ENCODE results near the gene WDR33.
"Not testable (repeated sequence)": the region's sequence is repeated elsewhere in the genome, so short reads cannot be mapped to it uniquely, and the experiment has no call there.

The WDR33 gene

GRCh38 chr2:127810156-127810618, 784 bp downstream of the WDR33 start:
- no peak for DNase-seq (ENCODE audit: low spot score)

DNA sequence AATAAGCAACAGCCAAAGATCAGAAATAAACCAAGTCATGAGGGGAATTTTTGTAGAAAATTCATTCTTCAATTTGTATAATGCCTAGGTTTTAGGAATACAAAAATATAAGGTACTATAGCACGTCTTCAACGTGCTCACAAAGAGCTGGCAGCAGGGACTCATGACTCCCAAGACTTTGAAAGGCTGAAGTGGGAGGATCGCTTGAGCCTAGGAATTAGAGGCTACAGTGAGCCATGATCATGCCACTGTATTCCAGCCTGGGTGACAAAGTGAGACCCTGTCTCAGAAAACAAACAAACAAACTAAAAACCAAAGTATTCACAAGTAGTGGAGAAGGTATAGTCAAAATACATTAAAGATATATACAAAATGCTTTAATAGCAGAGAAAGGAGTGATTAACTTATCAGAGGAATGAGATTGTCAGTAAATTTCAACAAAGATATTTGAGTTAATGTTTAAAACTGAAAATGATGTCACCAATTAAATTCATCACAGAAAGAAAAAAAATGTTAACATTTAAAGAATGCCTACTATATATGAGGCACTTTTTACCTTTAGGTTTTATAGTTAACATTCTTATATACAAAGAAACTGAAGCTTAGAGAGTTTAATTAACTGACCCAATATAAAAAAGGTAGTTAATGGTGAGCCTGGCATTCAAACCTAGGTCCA, 3.2 kb downstream of the WDR33 start:
- no peak for DNase-seq (ENCODE audit: low spot score)

DNA sequence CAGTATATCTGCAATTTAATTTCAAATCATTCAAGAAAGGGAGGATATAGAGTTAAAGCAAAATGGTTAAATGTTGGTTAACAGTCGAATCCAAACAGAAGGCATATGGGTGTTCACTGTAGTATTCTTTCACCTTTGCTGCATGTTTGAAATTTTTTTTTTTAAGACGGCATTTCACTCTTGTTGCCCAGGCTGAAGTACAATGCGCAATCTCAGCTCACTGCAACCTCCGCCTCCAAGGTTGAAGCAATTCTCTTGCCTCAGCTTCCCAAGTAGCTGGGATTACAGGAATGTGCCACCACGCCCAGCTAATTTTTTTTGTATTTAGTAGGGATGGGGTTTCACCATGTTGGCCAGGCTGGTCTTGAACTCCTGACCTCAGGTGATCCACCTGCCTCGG, 4.1 kb downstream of the WDR33 start:
- not testable (repeated sequence) for DNase-seq (ENCODE audit: low spot score)

DNA sequence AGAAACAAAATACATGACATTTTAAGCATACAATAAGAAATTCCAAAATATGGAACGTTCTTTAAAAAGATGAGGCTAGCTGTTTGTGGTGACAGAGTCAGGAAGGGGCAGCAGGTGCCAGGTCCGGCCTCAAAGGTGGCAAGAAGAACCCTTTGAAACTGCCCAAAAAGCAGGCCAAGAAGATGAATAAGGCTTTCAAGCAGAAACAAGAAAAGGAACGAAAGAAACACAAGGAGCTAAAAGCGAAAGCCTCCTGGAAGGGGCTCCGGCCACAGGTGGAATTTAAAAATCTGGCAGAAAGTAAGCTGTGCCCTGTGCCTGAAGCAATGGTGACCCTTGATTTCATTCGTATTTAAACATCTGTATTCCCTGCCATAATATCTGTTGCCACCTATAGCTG, 5.5 kb downstream of the WDR33 start:
- no peak for DNase-seq (ENCODE audit: low spot score)

DNA sequence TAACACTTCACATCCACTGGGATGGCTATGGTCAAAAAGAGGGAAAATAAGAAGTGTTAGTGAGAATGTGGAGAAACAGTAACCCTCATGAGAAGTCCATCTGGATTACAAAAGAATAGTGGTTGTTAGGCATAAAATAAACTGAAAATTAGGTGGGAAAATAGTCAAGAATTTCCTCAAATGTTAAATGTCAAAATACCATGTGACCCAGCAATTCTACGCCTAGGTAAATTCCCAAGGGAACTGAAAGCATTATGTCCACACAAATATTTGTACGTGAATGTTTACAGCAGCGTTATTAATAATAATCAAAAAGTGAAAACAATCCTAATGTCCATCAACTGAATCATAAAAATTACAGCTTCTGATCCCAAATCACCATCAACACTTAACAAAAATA, 11.0 kb downstream of the WDR33 start:
- DNase-seq (ENCODE audit: low spot score), result no peak

- no peak for DNase-seq (ENCODE audit: low spot score)
Observed at GRCh38 chr2:127796389-127796788, 14.6 kb downstream of the WDR33 start.

DNA sequence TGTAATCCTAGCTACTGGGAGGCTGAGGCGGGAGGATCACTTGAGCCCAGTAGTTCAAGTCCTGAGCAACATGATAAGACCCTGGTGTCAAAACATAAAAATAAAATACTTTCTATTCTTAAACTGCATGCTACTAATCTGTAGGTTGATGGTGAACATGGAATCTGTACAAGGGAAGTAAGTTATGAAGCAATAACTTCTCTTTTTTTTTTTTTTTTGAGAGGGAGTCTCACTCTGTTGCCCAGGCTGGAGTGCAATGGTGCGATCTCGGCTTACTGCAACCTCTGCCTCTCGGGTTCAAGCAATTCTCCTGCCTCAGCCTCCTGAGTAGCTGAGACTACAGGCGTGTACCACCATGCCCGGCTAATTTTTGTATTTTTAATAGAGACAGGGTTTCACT, 16.1 kb downstream of the WDR33 start:
- DNase-seq (ENCODE audit: low spot score), result not testable (repeated sequence)

GRCh38 chr2:127792805-127793204, 18.2 kb downstream of the WDR33 start:
- DNase-seq (ENCODE audit: low spot score), result no peak

- DNase-seq (ENCODE audit: low spot score), result no peak
Observed at GRCh38 chr2:127790694-127791529, 20.1 kb downstream of the WDR33 start.

GRCh38 chr2:127786048-127786809, 24.7 kb downstream of the WDR33 start:
- no peak for DNase-seq (ENCODE audit: low spot score)

DNA sequence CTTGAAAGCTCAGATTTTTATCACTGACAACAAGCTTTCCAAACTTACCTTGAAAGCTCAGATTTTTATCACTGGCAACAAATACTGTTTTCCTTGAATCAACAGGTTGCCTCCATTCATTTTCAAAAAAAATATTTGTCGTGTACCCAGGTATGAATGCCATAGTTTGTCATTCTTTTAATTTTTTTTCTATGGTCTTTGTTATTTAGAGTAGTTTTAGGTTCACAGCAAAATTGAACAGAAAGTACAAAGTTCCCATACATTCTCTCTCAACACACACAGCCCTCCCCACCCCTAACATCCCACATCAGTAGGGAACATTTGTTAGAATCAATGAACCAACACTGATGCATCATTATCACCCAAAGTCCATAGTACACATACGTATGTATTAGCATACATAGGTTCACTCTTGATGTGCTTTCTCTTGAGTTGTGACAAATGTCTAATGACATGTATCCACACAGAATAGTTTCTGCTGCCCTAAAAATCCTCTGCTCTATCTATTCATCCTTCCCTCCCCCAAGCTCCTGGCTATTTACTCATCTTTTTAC, 25.9 kb downstream of the WDR33 start:
- DNase-seq (ENCODE audit: low spot score), result no peak

- no peak for DNase-seq (ENCODE audit: low spot score)
Observed at GRCh38 chr2:127783101-127783500, 27.9 kb downstream of the WDR33 start.

- no peak for DNase-seq (ENCODE audit: low spot score)
Observed at GRCh38 chr2:127778850-127779249, 32.1 kb downstream of the WDR33 start.

GRCh38 chr2:127778447-127778846, 32.5 kb downstream of the WDR33 start:
- DNase-seq (ENCODE audit: low spot score), result no peak

DNA sequence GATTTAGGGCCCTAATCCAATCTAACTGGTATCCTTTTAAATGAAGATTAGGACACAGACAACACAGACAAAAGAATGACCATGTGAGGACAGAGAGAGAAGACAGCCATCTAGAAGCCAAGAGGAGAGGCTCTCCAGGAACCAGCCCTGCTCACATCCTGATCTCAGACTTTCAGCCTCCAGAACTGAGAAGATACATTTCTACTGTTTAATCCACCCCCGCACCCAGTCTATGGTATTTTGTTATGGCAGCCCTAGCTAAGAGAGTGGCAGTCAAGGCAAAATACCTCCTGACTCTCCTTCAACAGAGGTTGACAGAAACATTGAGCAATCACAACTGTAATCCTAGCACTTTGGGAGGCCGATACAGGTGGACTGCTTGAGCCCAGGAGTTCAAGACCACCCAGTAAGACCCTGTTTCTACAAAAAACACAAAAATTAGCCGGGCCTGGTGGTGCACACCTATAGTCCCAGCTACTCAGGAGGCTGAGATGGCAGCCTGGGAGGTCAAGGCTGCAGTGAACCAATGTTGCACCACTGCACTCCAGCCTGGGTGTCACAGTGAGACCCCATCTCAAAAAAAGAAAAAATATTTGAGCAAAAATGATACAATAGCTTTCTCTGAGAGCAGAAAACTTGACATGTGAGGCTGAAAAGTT, 34.7 kb downstream of the WDR33 start:
- DNase-seq (ENCODE audit: low spot score), result no peak

DNA sequence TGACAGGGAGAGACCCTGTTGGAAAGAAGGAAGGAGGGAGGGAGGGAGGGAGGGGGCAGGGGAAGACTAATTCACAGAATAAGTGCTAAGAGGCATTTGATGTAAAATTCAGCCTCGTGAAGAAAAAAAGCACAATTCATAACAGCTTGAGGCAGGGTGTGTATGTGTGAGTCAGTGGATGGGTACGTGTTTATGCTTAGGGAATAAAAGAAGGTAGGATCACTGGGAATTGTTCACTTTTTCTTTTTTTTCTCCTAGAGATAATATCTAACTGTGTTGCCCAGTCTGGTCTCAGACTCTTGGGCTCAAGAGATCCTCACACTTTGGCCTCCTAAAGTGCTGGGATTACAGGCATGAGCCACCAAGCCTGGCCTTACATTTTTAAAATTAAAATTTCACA, 39.2 kb downstream of the WDR33 start:
- DNase-seq (ENCODE audit: low spot score), result no peak

DNA sequence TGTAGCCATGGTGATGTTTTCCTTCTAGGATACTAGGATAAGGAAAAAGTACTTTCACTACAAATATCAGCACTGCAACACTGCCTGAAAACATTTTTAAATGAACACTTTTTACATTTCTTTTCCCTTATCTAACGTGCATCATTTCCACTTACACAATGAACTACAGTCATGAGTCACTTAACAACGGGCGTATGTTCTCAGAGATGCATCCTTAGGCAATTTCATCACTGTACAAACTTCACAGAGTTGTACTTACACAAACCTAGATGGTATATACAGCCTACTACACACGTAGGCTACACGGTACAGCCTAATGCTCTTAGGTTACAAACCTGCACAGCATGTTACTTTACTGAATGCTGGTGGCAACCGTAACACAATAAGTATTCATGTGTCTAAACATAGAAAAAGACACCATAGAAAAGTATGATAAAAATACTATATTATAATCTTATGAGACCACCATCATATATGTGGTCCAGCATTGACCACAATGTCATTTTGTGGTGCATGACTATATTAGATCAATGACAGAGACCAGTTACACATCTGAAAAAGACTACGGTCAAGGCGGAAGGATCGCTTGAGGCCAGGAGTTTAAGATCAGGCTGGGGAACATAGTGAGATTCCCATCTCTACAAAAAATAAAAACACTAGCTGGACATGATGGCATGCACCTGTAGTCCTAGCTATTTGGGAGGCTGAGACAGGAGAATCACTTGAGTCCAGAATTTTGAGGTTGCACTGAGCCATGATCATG, 39.8 kb downstream of the WDR33 start:
- DNase-seq (ENCODE audit: low spot score), result no peak

- DNase-seq (ENCODE audit: low spot score), result not testable (repeated sequence)
Observed at GRCh38 chr2:127770534-127770933, 40.4 kb downstream of the WDR33 start.

GRCh38 chr2:127769587-127769986, 41.4 kb downstream of the WDR33 start:
- DNase-seq (ENCODE audit: low spot score), result no peak

DNA sequence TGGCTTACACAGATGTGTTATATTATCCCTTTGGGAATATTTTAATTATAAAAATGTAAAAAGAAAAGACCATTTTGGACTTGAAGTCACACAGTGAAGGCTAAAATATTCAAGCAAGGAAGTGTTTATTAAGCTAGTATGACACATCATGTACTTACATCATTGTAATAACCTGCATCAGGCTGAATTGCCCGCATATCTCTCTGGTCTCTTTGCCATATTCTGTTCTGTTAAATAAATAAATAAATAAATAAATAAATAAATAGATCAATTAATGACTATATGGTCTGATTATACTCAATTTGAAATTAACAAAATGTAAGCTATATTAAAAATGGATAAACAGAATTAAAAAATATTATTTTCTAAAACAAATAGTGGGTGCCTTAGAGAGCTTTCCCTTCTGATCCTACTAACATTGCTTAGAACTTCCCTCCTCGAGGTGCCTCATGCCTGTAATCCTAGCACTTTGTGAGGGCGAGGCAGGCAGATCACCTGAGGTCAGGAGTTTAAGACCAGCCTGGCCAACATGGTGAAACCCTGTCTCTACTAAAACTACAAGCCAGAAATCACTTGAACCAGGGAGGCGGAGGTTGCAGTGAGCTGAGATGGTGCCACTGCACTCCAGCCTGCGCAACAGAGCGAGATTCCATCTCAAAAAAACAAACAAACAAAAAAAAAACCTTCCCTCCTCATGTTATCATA, 42.0 kb downstream of the WDR33 start:
- no peak for DNase-seq (ENCODE audit: low spot score)
